HuH-7 (cell line): ENCODE data around the gene RNF223.

ENCODE experiments used
- DNase-seq: peaks from one replicate; pipeline ENCODE4 v3.0.0; 2011; ENCODE audit warnings: low spot score

Gene RNF223

DNA sequence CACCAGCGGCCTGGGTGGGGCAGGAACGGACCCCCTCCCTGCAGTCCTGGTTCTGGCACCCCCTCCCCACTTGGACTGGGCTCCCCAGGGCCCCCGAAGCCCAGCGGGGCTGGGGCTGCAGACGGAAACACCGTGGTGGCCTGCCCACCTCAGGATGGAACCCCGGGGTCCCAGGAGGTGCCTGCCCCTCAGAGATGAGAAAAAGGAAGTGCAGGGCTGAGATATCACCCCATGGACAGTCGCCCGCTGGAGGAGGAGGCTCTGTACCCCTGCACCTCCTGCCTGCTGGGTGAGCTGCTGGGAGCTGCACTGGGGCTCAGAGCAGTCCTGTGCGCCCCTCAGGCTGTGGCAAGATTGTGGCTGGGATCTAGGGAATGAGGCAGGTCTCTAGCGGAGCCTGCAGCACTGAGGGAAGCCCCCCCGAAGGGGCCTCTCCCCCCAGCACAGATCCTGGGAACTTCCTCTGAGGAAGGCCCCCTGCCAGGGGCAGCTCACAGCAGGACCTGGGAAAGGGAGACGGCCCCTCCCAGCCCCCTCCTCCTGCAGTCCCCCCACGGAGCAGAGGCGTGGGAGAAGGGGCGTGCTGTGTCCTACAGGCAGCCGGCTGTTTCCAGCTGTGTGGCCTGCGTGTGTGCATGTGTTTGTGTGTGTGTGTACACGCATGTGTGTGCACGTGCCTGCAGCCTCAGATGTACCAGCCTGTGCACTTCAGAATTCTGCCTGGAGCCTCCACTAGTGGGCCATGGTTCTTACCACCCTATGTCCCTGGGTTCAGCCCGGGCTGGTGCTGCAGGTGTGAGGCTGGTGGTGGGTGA is 47.3 kb downstream of the RNF223 start:
- DNase-seq: no peak

DNA sequence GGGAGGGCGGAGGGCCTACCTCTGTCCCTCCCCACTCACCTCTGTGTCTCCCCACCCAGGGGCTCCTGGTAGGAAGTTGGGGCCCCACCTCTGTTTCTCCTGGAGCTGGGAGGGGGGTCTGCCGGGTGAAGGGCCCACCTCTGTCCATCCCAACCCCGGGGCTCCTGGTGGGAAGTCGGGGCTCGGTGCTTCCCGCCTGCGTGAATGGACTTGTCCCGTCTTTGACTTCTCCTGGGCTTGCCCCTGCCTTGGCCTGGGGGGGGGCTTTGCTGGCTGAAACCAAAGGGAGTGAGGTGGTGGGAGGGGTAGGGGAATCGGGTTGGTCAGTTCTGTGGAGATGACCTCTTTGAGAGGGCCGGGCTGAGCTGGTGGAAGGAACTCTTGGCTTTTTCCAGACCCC is 48.4 kb downstream of the RNF223 start:
- DNase-seq: no peak

DNA sequence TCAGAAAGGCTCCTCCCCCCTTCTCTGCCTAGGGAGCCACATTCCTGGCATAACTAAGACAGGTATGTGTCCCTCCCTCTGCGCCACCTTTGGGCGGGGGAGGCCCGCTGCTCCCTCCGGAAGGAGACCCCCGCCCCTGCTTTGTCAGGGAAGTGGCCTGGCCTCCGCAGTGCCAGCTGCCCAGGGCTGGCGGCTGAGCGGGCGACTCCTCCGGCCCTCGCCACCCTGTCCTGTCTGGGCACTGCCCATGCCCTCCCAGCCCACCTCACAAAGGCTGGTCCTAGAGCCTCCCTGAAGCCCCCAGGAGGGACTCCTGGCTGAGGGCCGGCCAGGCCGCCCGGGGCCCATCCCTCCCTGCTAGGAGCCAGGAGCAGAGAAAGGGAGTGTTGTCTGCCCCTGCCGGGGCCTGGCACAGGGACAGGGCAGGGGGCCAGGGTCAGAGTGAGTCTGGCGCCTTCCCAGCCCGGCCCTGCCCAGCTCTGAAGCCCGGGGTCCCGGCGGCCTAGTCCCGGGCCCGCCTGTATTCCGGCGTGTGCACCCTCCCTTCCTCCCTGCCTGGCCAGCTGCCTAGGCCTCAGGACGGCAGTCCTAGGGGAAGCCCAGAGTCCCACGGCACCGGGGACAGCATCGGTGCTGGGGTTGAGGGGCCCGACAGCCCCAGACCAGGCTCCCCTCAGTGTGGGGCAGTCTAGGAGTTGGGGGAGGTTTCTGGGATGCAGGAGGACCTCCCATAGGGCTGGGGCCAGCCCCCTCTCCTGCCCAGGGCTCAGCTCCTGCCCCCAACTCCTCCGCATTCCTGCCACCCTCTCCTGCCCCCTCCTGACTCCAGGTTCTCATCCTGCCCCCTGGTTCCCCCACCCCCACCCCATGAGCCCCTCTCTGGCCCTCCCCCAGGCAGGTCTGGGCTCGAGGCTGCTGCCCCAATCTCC is 49.1 kb downstream of the RNF223 start:
- DNase-seq: no peak

DNA sequence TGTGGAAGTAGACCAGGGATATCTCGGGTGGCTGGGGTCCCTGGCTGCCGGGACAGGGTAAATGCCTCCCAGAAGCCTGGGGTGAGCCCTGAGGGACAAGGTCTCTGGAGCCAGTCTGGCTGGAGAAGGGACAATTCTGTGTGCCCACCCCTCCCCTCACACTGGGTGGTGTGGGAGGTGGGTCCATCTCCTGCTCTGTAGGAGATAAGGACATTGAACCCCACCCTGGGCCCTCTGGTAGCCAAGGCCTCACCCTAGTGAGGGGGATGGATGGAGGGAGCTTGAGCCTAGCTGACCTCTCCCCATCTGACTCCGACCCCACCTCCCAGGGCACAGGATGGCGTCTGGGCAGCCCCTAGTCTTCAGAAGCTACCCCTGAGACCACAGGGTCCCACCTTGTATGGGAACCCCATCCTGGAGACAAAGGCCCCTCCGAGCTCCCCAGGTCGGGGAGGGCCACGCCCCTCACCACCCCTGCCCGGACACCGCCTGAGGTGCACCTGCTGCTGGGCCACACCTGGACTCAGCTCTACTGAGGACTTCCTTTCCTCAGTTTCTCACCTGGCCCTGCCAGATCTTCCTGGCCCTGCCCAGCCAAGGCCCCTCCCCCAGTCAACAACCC is 49.8 kb downstream of the RNF223 start:
- DNase-seq: no peak

DNA sequence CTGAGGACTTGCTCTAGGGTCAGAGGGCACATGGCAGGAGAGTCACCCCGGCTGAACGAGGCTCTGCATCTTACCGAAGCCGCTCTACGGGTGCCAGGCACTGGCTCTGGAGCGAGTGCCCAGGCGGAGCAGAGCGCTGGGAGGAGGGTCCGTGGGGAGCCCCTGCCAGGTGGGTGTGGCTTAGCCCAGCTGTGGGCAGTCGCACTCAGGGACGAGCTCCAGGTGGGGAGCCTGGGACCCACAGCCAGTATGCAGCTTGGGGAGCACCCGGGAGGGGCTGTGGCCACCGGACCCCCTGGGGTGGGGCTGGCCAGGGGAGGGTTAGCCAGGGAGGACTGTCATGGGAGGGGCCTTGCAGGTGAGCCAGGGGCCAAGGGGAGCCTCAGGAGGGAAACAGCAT is 50.4 kb downstream of the RNF223 start:
- no peak for DNase-seq

DNA sequence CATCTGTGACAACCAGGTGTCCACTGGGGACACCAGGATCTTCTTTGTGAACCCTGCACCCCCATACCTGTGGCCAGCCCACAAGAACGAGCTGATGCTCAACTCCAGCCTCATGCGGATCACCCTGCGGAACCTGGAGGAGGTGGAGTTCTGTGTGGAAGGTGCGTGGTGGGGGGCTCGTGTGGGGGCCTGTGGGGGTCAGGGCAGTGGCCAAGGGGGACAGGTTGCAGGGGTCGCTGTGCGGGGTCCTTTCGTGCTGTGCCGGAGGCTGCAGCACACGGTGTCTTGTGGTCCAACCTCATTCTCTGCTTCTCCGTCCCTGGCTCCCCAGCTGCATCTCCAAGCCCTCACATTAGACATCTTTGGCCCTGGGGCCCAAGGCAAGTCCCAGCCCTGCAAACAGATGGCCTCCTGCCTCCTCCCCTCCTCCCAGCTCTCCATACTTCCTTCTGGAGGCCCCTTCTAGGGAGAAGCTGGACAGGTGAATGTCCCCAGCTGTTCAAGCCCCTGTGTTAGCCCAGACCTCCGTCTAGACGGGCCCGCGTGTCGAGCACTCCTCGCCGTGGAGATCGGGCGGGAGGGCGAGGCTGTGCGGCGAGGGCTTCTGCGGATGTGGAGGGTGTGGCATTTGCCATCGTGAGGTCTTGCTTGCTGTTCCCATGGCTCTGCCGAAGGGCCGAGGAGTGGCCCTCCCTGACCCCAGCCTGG is 51.6 kb downstream of the RNF223 start:
- DNase-seq: no peak

DNA sequence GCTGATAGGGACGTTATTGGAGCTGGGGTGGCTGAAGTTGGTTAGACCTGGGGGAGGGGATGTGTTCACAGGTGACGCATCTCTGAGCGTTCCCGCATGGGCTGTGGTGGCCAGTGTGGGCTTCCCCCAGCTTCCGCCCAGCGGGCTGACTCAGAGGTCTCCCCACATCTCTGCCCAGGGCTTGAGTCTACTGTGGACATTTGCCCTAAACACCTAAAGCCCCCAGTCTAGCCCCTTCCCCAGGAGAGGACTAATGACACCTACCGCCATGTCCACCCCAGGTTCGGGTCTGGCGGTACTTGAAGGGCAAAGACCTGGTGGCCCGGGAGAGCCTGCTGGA is 52.2 kb downstream of the RNF223 start:
- no peak for DNase-seq

DNA sequence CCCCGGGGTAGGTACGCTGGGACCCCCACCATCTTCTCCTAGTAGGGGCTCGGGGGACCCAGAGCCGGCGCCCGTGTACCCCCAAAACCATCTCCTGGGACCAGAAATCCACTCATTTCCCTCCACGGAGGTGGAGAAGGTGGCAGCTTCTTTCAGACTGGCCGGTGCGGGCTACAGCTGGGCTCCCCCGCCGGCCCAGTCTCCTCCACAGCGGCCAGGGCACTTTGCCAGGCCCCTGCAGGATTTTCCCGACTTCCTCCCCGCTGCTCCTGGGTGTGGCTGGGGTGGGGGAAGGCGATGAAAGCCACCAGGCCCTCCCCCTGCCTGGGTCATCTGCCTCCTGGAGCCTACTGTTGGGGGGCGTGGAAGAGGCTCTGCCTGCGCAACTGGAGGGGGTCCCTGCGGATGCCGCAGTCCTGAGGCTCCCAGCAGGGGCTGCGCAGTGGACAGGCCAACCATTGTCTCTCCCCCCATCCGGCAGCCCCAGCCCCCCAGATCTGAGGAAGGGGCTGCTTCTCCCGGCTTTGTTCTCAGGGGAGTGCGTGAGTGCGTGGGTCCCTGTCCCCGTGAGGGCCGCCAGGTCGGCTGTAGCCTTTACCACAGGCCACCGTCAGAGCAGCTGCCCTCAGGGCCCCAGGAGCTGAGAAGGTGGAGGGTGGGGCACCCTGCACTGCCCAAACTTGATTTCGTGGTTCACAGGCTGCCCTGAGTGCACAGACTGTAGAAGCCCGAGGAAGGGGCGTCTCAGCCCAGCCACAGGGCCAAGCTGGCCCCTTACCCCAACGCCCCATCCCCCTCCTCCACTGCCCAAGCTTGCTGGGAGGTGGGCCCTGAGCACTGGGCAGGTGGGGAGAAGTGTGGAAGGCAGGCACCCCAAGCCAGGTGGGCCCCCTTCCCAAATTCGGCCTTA is 52.8 kb downstream of the RNF223 start:
- DNase-seq: peak; percentile 68
